SIG-M5 treated with dmso at 0.1 percent for 504 hours (cell line): ENCODE data around the gene PTX4.

Experiments
- DNase-seq: peaks from one replicate; lab custom pipeline; 2025; ENCODE audit not compliant: unreplicated experiment; lab: John Stamatoyannopoulos, UW

The PTX4 gene

GRCh38 chr16:1488619-1489018 is at the start of gene PTX4:
TSS of gene PTX4 (minus strand) at chr16:1488944. CDS start at chr16:1488909, 35 bp downstream.
- no peak for DNase-seq

- DNase-seq: no peak
Observed at GRCh38 chr16:1537763-1538289, 49.1 kb upstream of the PTX4 start.

GRCh38 chr16:1537138-1537577 is 48.4 kb upstream of the PTX4 start:
- no peak for DNase-seq

GRCh38 chr16:1536601-1537000 is 47.9 kb upstream of the PTX4 start:
- DNase-seq: no peak

GRCh38 chr16:1535391-1536291 is 46.9 kb upstream of the PTX4 start:
- DNase-seq: no peak

GRCh38 chr16:1534021-1535020 is 45.6 kb upstream of the PTX4 start:
- DNase-seq: no peak

GRCh38 chr16:1533443-1533951 is 44.8 kb upstream of the PTX4 start, which contains the start of gene TMEM204:
TSS of gene TMEM204 (plus strand) at chr16:1533666. CDS start at chr16:1534276, 610 bp downstream.
- DNase-seq: no peak

GRCh38 chr16:1532771-1533170 is 44.0 kb upstream of the PTX4 start:
- no peak for DNase-seq

- DNase-seq: no peak
Observed at GRCh38 chr16:1532081-1532760, 43.5 kb upstream of the PTX4 start.

GRCh38 chr16:1531638-1531910 is 42.8 kb upstream of the PTX4 start:
- no peak for DNase-seq

- DNase-seq: no peak
Observed at GRCh38 chr16:1530883-1531637, 42.3 kb upstream of the PTX4 start.

GRCh38 chr16:1530349-1530882 is 41.7 kb upstream of the PTX4 start:
- DNase-seq: no peak

GRCh38 chr16:1528921-1529537 is 40.3 kb upstream of the PTX4 start:
- DNase-seq: no peak

GRCh38 chr16:1527836-1528811 is 39.4 kb upstream of the PTX4 start:
- no peak for DNase-seq

- no peak for DNase-seq
Observed at GRCh38 chr16:1526608-1527555, 38.1 kb upstream of the PTX4 start.

- no peak for DNase-seq
Observed at GRCh38 chr16:1525871-1526607, 37.3 kb upstream of the PTX4 start.
